Right cardiac atrium (tissue), 5 donors: Measurements from ENCODE around the gene UFSP2. TPM values are rescaled to one million over a fixed set of nuclear protein-coding genes. Genes with fewer than 3 reads are reported as not detected.
"Not testable (repeated sequence)": the region's sequence is repeated elsewhere in the genome, so short reads cannot be mapped to it uniquely, and the experiment has no call there.

Experiments used
- ATAC-seq, 2 donors: fragments of 200-7000 bp; cut with Tn5 transposase; one replicate each; pipeline versions ENCODE4 v1.8.0 to v1.9.1; 2020; ENCODE audit warnings: moderate library complexity in 2 of 2, mild to moderate bottlenecking in 1 of 2
- DNase-seq, 3 donors: peaks; one replicate each; pipeline ENCODE4 v3.0.0-alpha.2; 2020
- H3K27ac ChIP-seq: one replicate; pipeline ENCODE4 v1.5.1; 2013; ENCODE audit warnings: mild to moderate bottlenecking, low read length, control low read depth, moderate library complexity
- H3K27me3 ChIP-seq: one replicate; pipeline ENCODE4 v1.6.1; 2013; ENCODE audit not compliant: control insufficient read depth, insufficient read depth
- H3K4me1 ChIP-seq: one replicate; pipeline ENCODE4 v1.6.1; 2013; ENCODE audit warnings: low read length; ENCODE audit not compliant: control insufficient read depth, insufficient read depth
- H3K4me3 ChIP-seq: one replicate; pipeline ENCODE4 v1.5.1; 2013; ENCODE audit warnings: low read length, control low read depth
- H3K9me3 ChIP-seq: one replicate; pipeline ENCODE4 v1.6.1; 2013; ENCODE audit warnings: low read length; ENCODE audit not compliant: control insufficient read depth
- WGBS: extraction: QIAGEN DNeasy Blood & Tissue Kit; methylation state at CpG from one replicate; pipeline ENCODE4 v1.1.7; 2013; 5-methylcytosine and 5-hydroxymethylcytosine counted together
- intact Hi-C, 4 donors: fragments of 100-400 bp; cut with DNase I; formaldehyde crosslinking; loops; one replicate each; pipeline versions ENCODE4 v1.11.0 to v1.14.0; 2022 to 2023
- polyA plus RNA-seq: library from polyadenylated mRNA; stranded (reverse); fragments of 200-250 nt; gene quantifications from one replicate; pipeline ENCODE4 v1.2.3, GENCODE V29; 2013
- total RNA-seq, 4 donors: library from RNA; stranded (reverse); fragmentation: NEBNext Ultra II Directional; extraction: Animal tissue kit (Norgen Biotek cat#: 25700); gene quantifications; one replicate each; pipeline ENCODE4 v1.2.1, GENCODE V29; 2021
- donor health status: healthy with polysubstance abuse.
- donor health status: DM: no; HTN: yes; CAD: no.
- donor health status: DM: no; HTN: no; CAD: no.
- donor health status: DM: no; HTN: yes; CAD: no; lungs with severe emphysema.
- donor health status: DM: yes; HTN: yes; CAD: no.

The UFSP2 gene
- total and polyA plus RNA-seq, 5 donors, result 34.3 to 56.9 (median 49.6) TPM

DNA sequence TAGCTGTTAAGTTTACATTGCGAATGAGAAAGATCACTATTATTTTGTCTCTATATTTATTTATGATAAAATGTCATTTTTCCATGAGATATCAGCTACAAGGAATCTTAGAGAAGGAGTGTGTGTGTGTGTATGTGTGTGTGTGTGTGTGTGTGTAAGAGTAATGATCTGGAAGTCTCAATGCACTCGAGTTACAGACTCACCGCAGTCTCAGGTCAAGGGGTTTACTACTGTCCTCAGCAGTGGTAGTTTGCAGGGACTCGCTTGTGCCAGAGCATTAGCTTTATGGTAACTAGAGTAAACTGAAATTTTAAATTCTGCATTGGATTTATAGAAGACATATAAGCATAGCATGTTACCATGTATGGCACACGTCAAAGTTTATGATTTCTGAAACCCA, 60.9 kb downstream of the UFSP2 start:
- ATAC-seq (no peak), DNase-seq (no peak)
- H3K27ac ChIP-seq, result no peak overlapping the region
- H3K27me3 ChIP-seq, result no peaks in the 10 kb centered on the region
- 95% methylated on average over 5 of the region's 5 CpGs for WGBS
- H3K4me3 ChIP-seq, result no peak overlapping the region
- intact Hi-C loops, result no loop called here
- H3K9me3 ChIP-seq, result no peaks in the 10 kb centered on the region
- H3K4me1 ChIP-seq, result no peaks in the 10 kb centered on the region

DNA sequence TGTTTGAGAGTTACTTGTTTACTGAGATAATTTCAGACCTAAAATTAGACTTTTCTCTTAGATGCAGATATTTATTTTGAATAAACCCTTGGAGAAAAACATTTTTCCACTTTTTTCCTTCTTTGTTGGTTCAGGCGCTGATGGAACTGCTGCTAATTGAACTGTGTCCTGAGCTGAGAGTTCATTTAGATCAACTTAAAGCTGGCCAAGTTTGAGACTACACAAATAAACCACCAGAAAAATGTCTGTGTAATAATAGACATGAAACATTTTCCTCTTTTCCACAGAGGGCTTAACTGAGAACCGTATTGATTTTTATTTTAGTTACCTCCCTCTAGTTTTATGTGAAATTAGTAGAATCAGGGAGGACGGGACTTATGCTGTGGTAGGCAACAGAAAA, 62.5 kb downstream of the UFSP2 start:
- intact Hi-C loops, result no loop called here
- H3K27me3 ChIP-seq, result no peaks in the 10 kb centered on the region
- no peaks in the 10 kb centered on the region for H3K9me3 ChIP-seq
- H3K4me1 ChIP-seq, result no peaks in the 10 kb centered on the region
- no peak overlapping the region for H3K4me3 ChIP-seq
- no peak overlapping the region for H3K27ac ChIP-seq
- DNase-seq (no peak), ATAC-seq (no peak)
- WGBS, result 83% methylated on average over 3 of the region's 3 CpGs

DNA sequence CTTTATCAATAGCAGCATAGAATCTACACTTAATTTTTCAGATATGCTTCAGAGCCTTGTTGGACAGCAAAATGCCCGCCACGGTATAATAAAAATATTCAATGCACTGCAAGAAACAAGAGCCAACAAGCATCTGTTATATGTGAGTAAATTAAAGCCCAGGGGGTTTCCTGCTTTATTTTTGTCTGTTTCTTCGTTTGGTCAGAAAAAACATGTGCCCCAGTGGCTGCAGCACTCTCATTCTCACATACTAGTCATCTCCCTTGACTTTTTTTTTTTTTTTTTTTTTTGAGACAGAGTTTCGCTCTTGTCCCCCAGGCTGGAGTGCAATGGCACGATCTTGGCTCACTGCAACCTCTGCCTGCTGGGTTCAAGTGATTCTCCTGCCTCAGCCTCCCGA, 63.2 kb downstream of the UFSP2 start:
- H3K27ac ChIP-seq, H3K9me3 ChIP-seq, H3K27me3 ChIP-seq, ATAC-seq, DNase-seq, H3K4me3 ChIP-seq, H3K4me1 ChIP-seq, intact Hi-C loops: not testable (repeated sequence)
- WGBS, result 79% methylated on average over 6 of the region's 6 CpGs

DNA sequence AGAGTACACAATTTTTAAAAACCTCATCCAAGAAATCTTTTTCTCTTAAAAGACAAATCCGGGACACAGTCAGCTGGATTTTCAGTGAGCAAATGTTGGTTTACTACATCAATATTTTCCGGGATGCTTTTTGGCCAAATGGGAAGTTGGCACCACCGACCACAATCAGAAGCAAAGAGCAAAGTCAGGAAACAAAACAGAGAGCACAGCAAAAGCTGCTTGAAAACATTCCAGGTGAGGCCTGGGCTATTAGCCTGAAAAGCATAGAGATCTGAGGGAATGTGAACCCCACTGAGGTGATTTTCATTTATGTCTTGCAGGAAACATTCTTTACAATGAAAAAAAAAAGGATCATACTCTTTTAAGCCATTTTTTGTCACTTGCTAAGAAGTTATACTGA, 63.9 kb downstream of the UFSP2 start:
- no peak for DNase-seq
- Histone ChIP-seq H3K27me3 (no peaks in the 10 kb centered on the region), H3K27ac (no peak overlapping the region), H3K4me3 (no peak overlapping the region), H3K9me3 (no peaks in the 10 kb centered on the region), H3K4me1 (no peaks in the 10 kb centered on the region)
- intact Hi-C loops, result no loop called here
- WGBS, result 78% methylated on average over 3 of the region's 3 CpGs
- no peak for ATAC-seq

DNA sequence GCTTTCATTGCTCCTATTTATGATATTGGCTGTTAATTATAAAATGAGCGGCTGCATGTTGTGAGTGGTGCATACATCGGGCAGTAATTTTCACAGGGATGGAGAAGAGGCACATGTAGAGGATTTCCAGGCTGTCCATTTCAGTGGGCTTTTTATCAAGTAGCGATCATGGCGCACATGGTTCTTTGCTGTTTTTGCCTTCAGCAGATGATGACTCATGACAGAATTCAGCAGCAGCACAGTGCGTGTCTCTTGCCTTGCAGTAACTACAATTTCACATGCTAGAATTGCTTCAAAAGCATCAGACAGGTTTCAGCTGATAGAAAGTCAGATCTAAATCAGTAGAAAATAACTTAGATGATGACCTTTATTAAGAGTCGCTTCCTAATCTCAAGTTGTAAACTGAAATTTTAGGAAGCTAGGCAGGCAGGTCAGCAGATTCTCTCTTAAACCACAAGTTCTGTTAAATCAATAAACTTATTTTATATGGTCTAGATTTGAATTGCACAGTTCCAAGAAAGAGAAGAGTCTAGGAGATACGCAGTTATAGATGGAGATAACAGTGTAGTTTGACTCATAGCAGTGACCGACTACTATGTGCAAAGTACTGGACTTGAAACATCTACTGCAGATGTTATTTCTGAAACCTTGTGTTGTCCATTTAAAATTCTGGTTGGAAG, 65.9 kb downstream of the UFSP2 start:
- no peak for ATAC-seq
- H3K27me3 ChIP-seq, result no peaks in the 10 kb centered on the region
- no peaks in the 10 kb centered on the region for H3K4me1 ChIP-seq
- no peak overlapping the region for H3K27ac ChIP-seq
- DNase-seq, result no peak
- no peaks in the 10 kb centered on the region for H3K9me3 ChIP-seq
- H3K4me3 ChIP-seq, result no peak overlapping the region
- WGBS, result 99% methylated on average over 8 of the region's 8 CpGs
- intact Hi-C loops, result no loop called here

DNA sequence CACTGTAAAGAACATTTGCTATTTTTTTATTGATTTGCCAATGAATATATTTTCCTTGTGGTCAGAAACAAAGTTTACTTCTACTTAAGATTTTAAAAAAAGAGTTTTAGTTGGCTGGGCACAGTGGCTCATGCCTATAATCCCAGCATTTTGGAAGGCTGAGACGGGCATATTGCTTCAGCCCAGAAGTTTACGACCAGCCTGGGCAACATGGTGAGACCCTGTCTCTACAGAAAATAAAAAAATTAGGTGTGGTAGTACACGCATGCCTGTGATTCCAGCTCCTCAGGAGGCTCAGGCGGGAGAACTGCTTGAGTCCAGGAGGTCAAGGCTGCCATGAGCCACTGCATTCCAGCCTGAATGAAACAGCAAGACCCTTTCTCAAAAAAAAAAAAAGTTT, 66.8 kb downstream of the UFSP2 start:
- Histone ChIP-seq H3K4me1 (no peaks in the 10 kb centered on the region), H3K27ac (no peak overlapping the region), H3K9me3 (no peaks in the 10 kb centered on the region), H3K27me3 (no peaks in the 10 kb centered on the region), H3K4me3 (no peak overlapping the region)
- WGBS, result 92% methylated on average over 4 of the region's 4 CpGs
- intact Hi-C loops, result no loop called here
- DNase-seq (no peak), ATAC-seq (no peak)

DNA sequence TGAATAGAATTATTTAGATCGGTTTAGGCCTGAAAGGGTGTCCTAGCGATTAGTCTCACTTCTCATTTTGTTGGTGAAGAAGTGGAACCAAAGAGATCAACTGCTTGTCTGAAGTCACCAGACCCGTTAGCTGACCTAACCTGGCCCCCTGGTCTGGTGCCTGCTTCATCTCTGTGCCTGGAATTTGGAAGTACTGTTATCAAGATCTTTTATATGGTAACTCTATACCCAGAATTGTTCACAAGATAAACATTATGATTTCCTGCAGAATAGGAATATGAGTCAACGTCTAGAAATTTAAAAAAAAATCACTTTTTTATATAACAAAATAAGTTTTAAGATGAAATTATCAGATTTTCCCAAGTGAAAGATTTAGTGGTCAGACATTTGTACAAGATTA, 67.2 kb downstream of the UFSP2 start:
- H3K4me3 ChIP-seq, result no peak overlapping the region
- H3K27ac ChIP-seq, result no peak overlapping the region
- DNase-seq, result no peak
- 80% methylated on average over 4 of the region's 4 CpGs for WGBS
- intact Hi-C loops, result no loop called here
- H3K9me3 ChIP-seq, result no peaks in the 10 kb centered on the region
- H3K27me3 ChIP-seq, result no peaks in the 10 kb centered on the region
- no peak for ATAC-seq
- no peaks in the 10 kb centered on the region for H3K4me1 ChIP-seq

DNA sequence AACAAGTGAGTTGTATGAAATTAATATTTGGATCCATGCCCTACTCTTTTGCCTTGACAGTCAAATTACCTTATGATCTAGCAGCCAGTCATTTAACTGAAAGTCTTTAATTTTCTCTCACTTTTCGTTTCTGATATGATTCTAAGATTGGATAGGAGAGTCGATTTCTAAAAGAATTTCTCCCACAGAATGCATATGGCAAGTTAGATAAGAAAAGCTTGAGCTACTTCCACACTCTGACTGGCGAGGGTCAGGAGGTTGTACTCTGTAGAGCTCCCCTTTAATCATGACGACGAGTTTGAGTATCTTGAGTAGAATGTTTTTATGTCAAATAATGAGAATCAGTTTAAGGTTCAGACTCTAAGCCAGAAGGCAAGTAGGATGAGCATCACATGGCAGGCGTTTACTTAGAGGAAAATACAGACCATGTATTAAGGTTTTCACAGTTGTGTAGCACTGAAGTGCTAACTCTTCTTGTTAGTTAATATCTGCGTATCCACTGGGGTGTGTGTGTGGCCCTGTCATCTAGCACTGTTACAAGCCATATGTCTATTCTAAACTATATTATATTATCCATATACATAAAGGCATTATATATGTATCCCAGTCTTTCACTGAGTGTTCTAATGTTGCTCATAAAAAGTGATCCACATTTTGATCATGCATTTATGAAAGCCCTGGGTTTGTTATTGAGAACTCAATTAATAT, 67.9 kb downstream of the UFSP2 start:
- no peaks in the 10 kb centered on the region for H3K9me3 ChIP-seq
- intact Hi-C loops, result no loop called here
- ATAC-seq, result no peak
- H3K27ac ChIP-seq, result no peak overlapping the region
- H3K27me3 ChIP-seq, result no peaks in the 10 kb centered on the region
- 69% methylated on average over 7 of the region's 7 CpGs for WGBS
- no peak for DNase-seq
- H3K4me3 ChIP-seq, result no peak overlapping the region
- H3K4me1 ChIP-seq, result no peaks in the 10 kb centered on the region

DNA sequence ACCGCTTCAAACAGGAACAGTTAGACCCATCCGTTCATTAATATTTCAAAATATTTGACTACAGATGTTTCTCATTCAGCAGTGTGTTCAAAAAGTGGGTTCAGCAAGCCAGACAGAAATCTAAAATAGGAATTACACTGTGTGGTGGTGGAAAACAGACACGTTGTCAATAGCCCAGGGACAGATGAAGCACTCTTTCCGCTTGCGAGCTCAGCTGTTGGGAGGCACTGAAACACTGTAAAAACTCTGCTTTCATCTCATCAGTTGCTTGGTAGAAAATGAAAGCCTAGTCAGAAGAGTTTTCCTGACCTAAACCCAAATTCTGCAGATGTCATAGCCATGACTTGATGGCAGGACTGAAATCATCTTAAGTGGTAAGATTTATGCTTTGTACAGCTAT, 68.6 kb downstream of the UFSP2 start:
- Histone ChIP-seq H3K4me3 (no peak overlapping the region), H3K27me3 (no peaks in the 10 kb centered on the region), H3K4me1 (no peaks in the 10 kb centered on the region), H3K9me3 (no peaks in the 10 kb centered on the region), H3K27ac (no peak overlapping the region)
- intact Hi-C loops, result no loop called here
- DNase-seq (no peak), ATAC-seq (no peak)
- WGBS, result 92% methylated on average over 5 of the region's 5 CpGs

DNA sequence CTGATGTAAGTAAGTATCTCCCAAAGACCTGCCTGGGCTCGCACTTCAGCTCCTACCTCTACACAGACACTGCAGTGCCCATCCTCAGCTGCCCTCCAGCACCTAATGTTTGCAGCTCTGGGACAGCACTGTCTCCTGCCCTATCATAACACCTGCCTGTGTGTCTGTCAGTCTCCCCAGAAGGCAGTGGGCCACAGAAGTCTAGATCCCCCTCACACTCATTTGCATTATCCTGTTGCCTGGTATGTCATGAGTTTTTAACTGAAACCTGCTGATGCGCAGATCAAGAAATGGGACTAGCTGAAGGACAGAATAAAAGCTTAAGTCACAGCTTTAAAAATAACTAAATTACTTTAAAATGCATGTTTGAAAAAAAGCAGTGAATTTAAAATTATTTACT, 73.0 kb downstream of the UFSP2 start:
- no peak for DNase-seq
- Histone ChIP-seq H3K27me3 (no peaks in the 10 kb centered on the region), H3K4me3 (no peak overlapping the region), H3K27ac (no peak overlapping the region), H3K9me3 (no peaks in the 10 kb centered on the region), H3K4me1 (no peaks in the 10 kb centered on the region)
- intact Hi-C loops, result no loop called here
- WGBS, result 99% methylated on average over 2 of the region's 2 CpGs
- no peak for ATAC-seq

DNA sequence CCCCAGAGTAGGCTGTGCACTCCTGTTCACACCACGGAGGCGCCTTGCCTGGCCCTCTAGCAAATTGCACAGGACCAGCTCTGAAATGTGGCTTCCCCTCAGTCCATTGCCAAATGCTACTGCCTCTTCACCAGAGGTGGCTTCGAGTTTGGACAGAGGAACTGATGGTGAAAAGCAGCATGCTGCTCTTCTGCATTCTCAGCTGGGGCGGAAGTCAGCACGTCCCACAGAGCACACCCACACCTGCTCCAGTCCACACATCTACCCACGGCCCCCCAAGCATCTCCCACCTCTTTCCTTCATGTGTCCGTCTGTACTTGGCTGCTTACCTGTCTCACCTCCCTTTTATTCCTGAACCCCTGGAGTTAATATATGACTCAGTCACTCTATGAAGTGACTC, 73.6 kb downstream of the UFSP2 start:
- DNase-seq, result no peak
- Histone ChIP-seq H3K27ac (no peak overlapping the region), H3K9me3 (no peaks in the 10 kb centered on the region), H3K4me3 (no peak overlapping the region), H3K4me1 (no peaks in the 10 kb centered on the region), H3K27me3 (no peaks in the 10 kb centered on the region)
- 90% methylated on average over 7 of the region's 7 CpGs for WGBS
- intact Hi-C loops, result no loop called here
- no peak for ATAC-seq
